Smooth muscle cell (in vitro differentiated cells): ENCODE data around the gene TMEM37. TPM values are rescaled to one million over a fixed set of nuclear protein-coding genes. Genes with fewer than 3 reads are reported as not detected.

Source experiments
- DNase-seq: peaks from one replicate; lab custom pipeline; 2025; ENCODE audit not compliant: unreplicated experiment; lab: John Stamatoyannopoulos, UW
- H2AFZ ChIP-seq: fragments of 200-600 bp; sonication (generic); 2 replicates; pipeline ENCODE4 v1.6.0; 2016; ENCODE audit warnings: antibody characterized with exemption, low read depth, mild to moderate bottlenecking
- H3F3A ChIP-seq: fragments of 200-600 bp; sonication (generic); 2 replicates; pipeline ENCODE4 v1.6.0; 2017; ENCODE audit warnings: antibody characterized with exemption, low read depth
- H3K27ac ChIP-seq: fragments of 200-600 bp; sonication (generic); 2 replicates; pipeline ENCODE4 v1.5.1; 2016; ENCODE audit warnings: low read depth, mild to moderate bottlenecking
- H3K27me3 ChIP-seq: fragments of 200-600 bp; sonication (generic); 2 replicates; pipeline ENCODE4 v1.6.1; 2016; ENCODE audit warnings: low read depth, mild to moderate bottlenecking
- H3K36me3 ChIP-seq: fragments of 200-600 bp; sonication (generic); 2 replicates; pipeline ENCODE4 v1.5.1; 2016; ENCODE audit warnings: low read depth
- H3K4me1 ChIP-seq: fragments of 200-600 bp; sonication (generic); 2 replicates; pipeline ENCODE4 v1.5.1; 2016; ENCODE audit warnings: low read depth
- H3K4me2 ChIP-seq: fragments of 200-600 bp; sonication (generic); 2 replicates; pipeline ENCODE4 v1.6.0; 2016; ENCODE audit warnings: mild to moderate bottlenecking
- H3K4me3 ChIP-seq: fragments of 200-600 bp; sonication (generic); 2 replicates; pipeline ENCODE4 v1.5.1; 2016; ENCODE audit warnings: mild to moderate bottlenecking
- H3K79me2 ChIP-seq: fragments of 200-600 bp; sonication (generic); 2 replicates; pipeline ENCODE4 v1.6.0; 2016; ENCODE audit warnings: low read depth, mild to moderate bottlenecking
- H3K9ac ChIP-seq: fragments of 200-600 bp; sonication (generic); 2 replicates; pipeline ENCODE4 v1.6.0; 2016; ENCODE audit warnings: low read depth
- H3K9me3 ChIP-seq: fragments of 200-600 bp; sonication (generic); replicated peaks from 2 replicates; pipeline ENCODE4 v1.5.1; 2016; ENCODE audit warnings: low read depth
- H4K20me1 ChIP-seq: fragments of 200-600 bp; sonication (generic); 2 replicates; pipeline ENCODE4 v1.6.0; 2016; ENCODE audit warnings: low read depth
- WGBS: methylation state at CpG from one replicate; pipeline ENCODE4 v1.1.7; 2016; ENCODE audit warnings: low lambda C conversion rate; 5-methylcytosine and 5-hydroxymethylcytosine counted together
- polyA plus RNA-seq: library from polyadenylated mRNA; unstranded; fragments of >200 nt; fragmentation: Nextera tagmentation; extraction: Ambion mirVana; gene quantifications from 2 replicates; pipeline ENCODE4 v1.2.1, GENCODE V29; 2016
- total RNA-seq: library from RNA; depleted of rRNA; stranded (reverse); fragments of >200 nt; gene quantifications from 2 replicates; pipeline ENCODE4 v1.2.3, GENCODE V29; 2014
- TF ChIP-seq, protein P1 (sequence below): fragments of 200-600 bp; sonication (generic); IDR thresholded peaks from 2 replicates; pipeline ENCODE4 v1.5.1; 2017; ENCODE audit warnings: borderline replicate concordance, mild to moderate bottlenecking, antibody characterized with exemption; ENCODE audit not compliant: insufficient read depth, poor library complexity, severe bottlenecking

TMEM37 gene
- total and polyA plus RNA-seq, 2 experiments from 2014 or later: 0.90 to 2.4 TPM

DNA sequence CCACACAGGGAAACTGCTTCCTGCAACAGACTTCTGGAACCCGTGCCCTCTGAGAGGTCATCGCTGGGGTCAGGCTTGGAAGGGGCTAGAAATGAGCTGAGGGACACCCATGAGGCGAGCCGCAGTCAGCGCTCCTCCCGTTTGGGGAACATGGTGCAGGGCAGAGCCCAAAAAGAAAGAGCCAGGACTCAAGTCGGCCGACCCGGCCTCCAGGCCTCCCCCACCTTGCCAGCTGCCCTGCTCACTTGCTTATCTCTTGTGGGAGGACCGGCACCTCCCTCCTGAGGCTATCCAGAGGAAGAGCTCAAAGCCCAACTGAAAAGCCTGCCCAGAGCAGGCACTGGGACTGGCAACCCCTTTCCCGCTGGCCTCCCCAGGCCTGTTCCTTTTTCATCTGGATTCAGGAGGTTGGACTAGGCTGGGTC is 49.1 kb downstream of the TMEM37 start:
- H3K9ac ChIP-seq: no peak overlapping the region
- no peak overlapping the region for H3K4me3 ChIP-seq
- no peak overlapping the region for H3K4me2 ChIP-seq
- WGBS: 84% methylated on average over 11 of the region's 11 CpGs
- peaks cover 4% of the 10 kb centered on the region for H3K4me1 ChIP-seq
- no peaks in the 10 kb centered on the region for H4K20me1 ChIP-seq
- no peaks in the 10 kb centered on the region for H3K27me3 ChIP-seq
- H3F3A ChIP-seq: no peaks in the 10 kb centered on the region
- TF ChIP-seq, protein P1, sequence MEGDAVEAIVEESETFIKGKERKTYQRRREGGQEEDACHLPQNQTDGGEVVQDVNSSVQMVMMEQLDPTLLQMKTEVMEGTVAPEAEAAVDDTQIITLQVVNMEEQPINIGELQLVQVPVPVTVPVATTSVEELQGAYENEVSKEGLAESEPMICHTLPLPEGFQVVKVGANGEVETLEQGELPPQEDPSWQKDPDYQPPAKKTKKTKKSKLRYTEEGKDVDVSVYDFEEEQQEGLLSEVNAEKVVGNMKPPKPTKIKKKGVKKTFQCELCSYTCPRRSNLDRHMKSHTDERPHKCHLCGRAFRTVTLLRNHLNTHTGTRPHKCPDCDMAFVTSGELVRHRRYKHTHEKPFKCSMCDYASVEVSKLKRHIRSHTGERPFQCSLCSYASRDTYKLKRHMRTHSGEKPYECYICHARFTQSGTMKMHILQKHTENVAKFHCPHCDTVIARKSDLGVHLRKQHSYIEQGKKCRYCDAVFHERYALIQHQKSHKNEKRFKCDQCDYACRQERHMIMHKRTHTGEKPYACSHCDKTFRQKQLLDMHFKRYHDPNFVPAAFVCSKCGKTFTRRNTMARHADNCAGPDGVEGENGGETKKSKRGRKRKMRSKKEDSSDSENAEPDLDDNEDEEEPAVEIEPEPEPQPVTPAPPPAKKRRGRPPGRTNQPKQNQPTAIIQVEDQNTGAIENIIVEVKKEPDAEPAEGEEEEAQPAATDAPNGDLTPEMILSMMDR: no peak
- no peak for DNase-seq
- no peak overlapping the region for H3K27ac ChIP-seq
- no peak overlapping the region for H2AFZ ChIP-seq
- H3K36me3 ChIP-seq: no peaks in the 10 kb centered on the region
- no peaks in the 10 kb centered on the region for H3K9me3 ChIP-seq
- H3K79me2 ChIP-seq: no peaks in the 10 kb centered on the region

DNA sequence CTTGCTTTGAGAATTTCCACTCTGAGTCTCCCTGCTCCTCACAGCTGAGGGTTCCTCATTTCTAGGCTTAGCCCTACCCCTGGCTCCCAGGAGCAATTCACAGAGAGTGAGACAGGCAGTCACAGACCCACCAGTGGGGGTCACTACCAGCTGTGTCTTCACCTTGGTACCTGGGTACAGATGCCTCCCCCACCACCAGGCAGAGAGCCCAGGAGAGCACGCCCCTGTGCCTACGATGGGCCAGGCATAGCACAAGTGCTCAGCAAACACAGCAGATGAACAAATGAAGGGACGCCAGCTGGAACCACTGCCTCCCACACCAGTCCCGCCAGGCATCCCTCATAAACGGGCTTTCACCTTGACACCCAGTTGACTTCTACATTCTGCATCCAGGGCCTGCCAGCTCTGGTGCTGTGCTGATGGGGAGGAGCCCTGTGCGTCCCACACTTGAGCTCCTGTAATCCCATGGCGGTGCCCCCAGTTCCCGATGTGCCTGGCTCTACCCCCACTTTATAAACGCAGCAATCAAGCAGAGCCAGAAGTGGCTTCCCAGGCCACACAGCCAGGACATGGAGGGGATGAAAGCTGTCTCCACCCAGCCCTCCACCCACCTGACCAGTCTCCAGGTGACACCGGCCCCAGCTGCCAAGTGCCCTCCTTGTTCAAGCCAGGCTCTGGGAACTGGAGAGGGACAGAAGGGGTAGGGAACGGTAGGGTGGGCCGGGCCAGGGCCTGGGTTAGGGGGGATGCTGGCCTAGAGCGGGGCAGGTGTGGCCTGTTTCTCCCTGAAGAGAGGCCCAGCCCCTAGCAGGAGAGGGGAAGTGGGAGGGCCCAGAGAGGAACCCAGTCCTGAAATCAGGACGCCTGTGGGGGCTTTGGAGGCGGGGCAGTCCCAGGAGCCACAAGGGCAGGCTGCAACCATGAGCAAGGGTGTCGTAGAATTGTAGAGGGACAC is 50.1 kb downstream of the TMEM37 start:
- H3F3A ChIP-seq: no peaks in the 10 kb centered on the region
- WGBS: 84% methylated on average over 14 of the region's 16 CpGs
- H3K9me3 ChIP-seq: no peaks in the 10 kb centered on the region
- no peak overlapping the region for H3K4me3 ChIP-seq
- no peak overlapping the region for H3K4me2 ChIP-seq
- H3K9ac ChIP-seq: no peak overlapping the region
- no peak overlapping the region for H3K27ac ChIP-seq
- no peaks in the 10 kb centered on the region for H3K79me2 ChIP-seq
- H3K27me3 ChIP-seq: no peaks in the 10 kb centered on the region
- H3K4me1 ChIP-seq: no peaks in the 10 kb centered on the region
- no peak overlapping the region for H2AFZ ChIP-seq
- H4K20me1 ChIP-seq: no peaks in the 10 kb centered on the region
- no peaks in the 10 kb centered on the region for H3K36me3 ChIP-seq
- DNase-seq: no peak
- TF ChIP-seq, protein P1: no peak

- Histone ChIP-seq H3K9me3 (no peaks in the 10 kb centered on the region), H3K4me2 (no peak overlapping the region), H3K27ac (no peak overlapping the region), H3K27me3 (no peaks in the 10 kb centered on the region), H3K79me2 (no peaks in the 10 kb centered on the region), H3K4me1 (no peaks in the 10 kb centered on the region), H3F3A (no peaks in the 10 kb centered on the region), H3K36me3 (no peaks in the 10 kb centered on the region), H3K9ac (no peak overlapping the region), H2AFZ (no peak overlapping the region), H4K20me1 (no peaks in the 10 kb centered on the region), H3K4me3 (no peak overlapping the region)
- DNase-seq: no peak
- WGBS: 86% methylated on average over 20 of the region's 20 CpGs
- TF ChIP-seq, protein P1: no peak
These were observed 51.1 kb downstream of the TMEM37 start for GRCh38 chr2:119482481-119483394.
